Dermis blood vessel endothelial cell (primary cell): Measurements from ENCODE around the gene ZDHHC14. TPM values are rescaled to one million over a fixed set of nuclear protein-coding genes. Genes with fewer than 3 reads are reported as not detected.
"Not testable (repeated sequence)": the region's sequence is repeated elsewhere in the genome, so short reads cannot be mapped to it uniquely, and the experiment has no call there.

Experiments used
- DNase-seq: peaks from one replicate; pipeline ENCODE4 v3.0.0; 2010
- total RNA-seq: library from RNA; depleted of rRNA; stranded (reverse); fragments of >200 nt; gene quantifications from 2 replicates; pipeline ENCODE4 v1.2.3, GENCODE V29; 2014

ZDHHC14 gene
- total RNA-seq, 1 donor from 2014 or later, result 32.8 TPM

GRCh38 chr6:157555455-157556143 is 174.6 kb downstream of the ZDHHC14 start:
- DNase-seq, result peak; percentile 11

GRCh38 chr6:157556144-157556645 is 175.2 kb downstream of the ZDHHC14 start:
- DNase-seq, result no peak

GRCh38 chr6:157556671-157557430 is 175.9 kb downstream of the ZDHHC14 start:
- DNase-seq, result no peak

- no peak for DNase-seq
These were observed 176.6 kb downstream of the ZDHHC14 start for GRCh38 chr6:157557559-157557958.

- DNase-seq, result peak; percentile 22
These were observed 177.1 kb downstream of the ZDHHC14 start for GRCh38 chr6:157558049-157558448.

GRCh38 chr6:157558487-157559200 is 177.7 kb downstream of the ZDHHC14 start:
- DNase-seq, result no peak

- DNase-seq, result no peak
These were observed 178.3 kb downstream of the ZDHHC14 start for GRCh38 chr6:157559201-157559756.

GRCh38 chr6:157560063-157560462 is 179.1 kb downstream of the ZDHHC14 start:
- DNase-seq, result not testable (repeated sequence)

GRCh38 chr6:157560691-157561413 is 179.9 kb downstream of the ZDHHC14 start:
- DNase-seq, result no peak

- no peak for DNase-seq
These were observed 180.4 kb downstream of the ZDHHC14 start for GRCh38 chr6:157561414-157561790.

GRCh38 chr6:157561929-157562810 is 181.2 kb downstream of the ZDHHC14 start:
- no peak for DNase-seq

GRCh38 chr6:157562997-157563396 is 182.0 kb downstream of the ZDHHC14 start:
- no peak for DNase-seq

GRCh38 chr6:157563611-157564284 is 182.8 kb downstream of the ZDHHC14 start:
- no peak for DNase-seq

GRCh38 chr6:157568702-157569101 is 187.7 kb downstream of the ZDHHC14 start:
- no peak for DNase-seq

- DNase-seq, result no peak
These were observed 188.6 kb downstream of the ZDHHC14 start for GRCh38 chr6:157569543-157569942.

GRCh38 chr6:157570104-157570503 is 189.1 kb downstream of the ZDHHC14 start:
- DNase-seq, result no peak

- DNase-seq, result no peak
These were observed 189.8 kb downstream of the ZDHHC14 start for GRCh38 chr6:157570752-157571151.

GRCh38 chr6:157571269-157571668 is 190.3 kb downstream of the ZDHHC14 start:
- DNase-seq, result no peak

GRCh38 chr6:157571950-157572349 is 191.0 kb downstream of the ZDHHC14 start:
- no peak for DNase-seq

GRCh38 chr6:157574851-157575424 is 193.9 kb downstream of the ZDHHC14 start:
- DNase-seq, result no peak
